ENCODE measurements around the gene PPP1R1A. TPM values are rescaled to one million over a fixed set of nuclear protein-coding genes. Genes with fewer than 3 reads are reported as not detected.
A peak's percentile ranks its signal among the peaks of the same experiment; 100 is the strongest.

Gene PPP1R1A, protein sequence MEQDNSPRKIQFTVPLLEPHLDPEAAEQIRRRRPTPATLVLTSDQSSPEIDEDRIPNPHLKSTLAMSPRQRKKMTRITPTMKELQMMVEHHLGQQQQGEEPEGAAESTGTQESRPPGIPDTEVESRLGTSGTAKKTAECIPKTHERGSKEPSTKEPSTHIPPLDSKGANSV
- not detected in 2 replicates for total RNA-seq (2014; rRNA removed)
- Bru-seq, nascent RNA, result percentile 6 among the genes with signal in this experiment
- BruChase-seq, experiment 1, labeled RNA remaining after a 6-hour chase, result not detected
- BruChase-seq, experiment 2, labeled RNA remaining after a 2-hour chase, result not detected
- long read RNA-seq, result 0 reads

DNA sequence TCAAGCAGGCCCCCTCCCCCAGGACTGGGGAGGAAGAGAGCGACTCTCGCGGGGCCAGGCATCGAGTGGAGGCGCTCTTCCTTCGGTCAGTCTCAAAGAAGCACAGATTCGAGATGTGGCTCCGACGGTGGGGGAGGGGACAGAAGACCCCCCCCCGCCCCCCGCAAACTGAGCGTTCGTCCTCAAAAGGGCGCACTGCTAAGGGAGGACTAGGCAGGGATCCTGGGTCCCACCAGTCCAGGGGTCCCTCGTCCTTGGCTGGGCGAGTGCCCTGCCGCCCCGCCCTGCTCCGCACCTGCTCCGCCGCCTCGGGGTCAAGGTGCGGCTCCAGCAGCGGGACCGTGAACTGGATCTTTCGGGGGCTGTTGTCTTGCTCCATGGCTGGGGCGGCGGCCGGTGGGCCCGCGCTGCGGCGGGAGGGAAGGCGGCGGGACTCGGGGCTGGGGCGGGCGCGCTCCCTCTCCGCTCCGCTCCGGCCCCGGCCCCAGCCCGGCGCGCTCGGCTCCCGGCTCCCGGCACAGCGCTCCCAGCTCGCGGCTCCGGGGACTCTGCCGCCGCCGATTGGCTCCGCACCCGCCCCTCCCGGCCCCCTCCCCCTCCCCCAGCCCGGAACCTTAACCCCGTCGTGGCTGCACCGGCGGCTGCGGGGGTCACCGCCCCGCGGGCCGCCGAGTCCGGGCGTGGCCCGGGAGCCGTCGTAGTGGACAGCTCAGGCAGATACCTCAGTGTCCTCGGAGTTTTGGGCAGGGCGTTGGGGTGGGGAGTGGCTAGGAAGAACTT is at the start of gene PPP1R1A:
Gene PPP1R1A, minus strand, starts transcription at position 550 of the 780 bp plus-strand sequence. Its CDS starts 171 bp downstream, at position 379.
- Histone ChIP-seq H3K79me2 (ENCODE audit: low read length) (no peaks in the 10 kb centered on the region), H3K9me2 (replicated peaks; ENCODE audit: low read length) (no peaks in the 10 kb centered on the region), H3K4me1 (ENCODE audit: insufficient read depth, low read length) (no peaks in the 10 kb centered on the region), H3K36me3 (ENCODE audit: low read depth, low read length) (no peaks in the 10 kb centered on the region), H3K27ac (ENCODE audit: low read length) (no peak within 1 kb of the TSS), H2AFZ (ENCODE audit: low read length) (no peak within 1 kb of the TSS), H3K4me2 (ENCODE audit: low read length) (no peak within 1 kb of the TSS), H3K9ac (ENCODE audit: low read length) (no peak within 1 kb of the TSS), H3F3A (ENCODE audit: low read length, unreplicated experiment) (no peaks in the 10 kb centered on the region), H3K4me3 (ENCODE audit: low read length) (no peak within 1 kb of the TSS), H4K20me1 (ENCODE audit: low read length) (no peaks in the 10 kb centered on the region), H3K9me3 (ENCODE audit: low read length) (no peaks in the 10 kb centered on the region), H3K27me3 (ENCODE audit: low read length) (peaks cover 71% of the 10 kb centered on the region)
- BruUV-seq (replicated peaks), result no TSS peak
- ATAC-seq (0 out of 2 replicates have a peak, but pooled peaks have one; percentile 18), DNase-seq (no peak)
- ChIA-PET CTCF (no interaction called here), POLR2A (ENCODE audit: unreplicated experiment) (no interaction called here)
- intact Hi-C loops (cut with micrococcal nuclease), result no loop called here
- 0 out of 2 replicates have a peak, but pooled peaks have one; percentile 16 for TF ChIP-seq EZH2phosphoT487 (IDR thresholded peaks at IDR 0.05; ENCODE audit: borderline replicate concordance, low read length)
- peak; percentile 68 for TF ChIP-seq EZH2 (IDR thresholded peaks at IDR 0.05; ENCODE audit: low read length, unreplicated experiment)
- TF ChIP-seq, protein P1, sequence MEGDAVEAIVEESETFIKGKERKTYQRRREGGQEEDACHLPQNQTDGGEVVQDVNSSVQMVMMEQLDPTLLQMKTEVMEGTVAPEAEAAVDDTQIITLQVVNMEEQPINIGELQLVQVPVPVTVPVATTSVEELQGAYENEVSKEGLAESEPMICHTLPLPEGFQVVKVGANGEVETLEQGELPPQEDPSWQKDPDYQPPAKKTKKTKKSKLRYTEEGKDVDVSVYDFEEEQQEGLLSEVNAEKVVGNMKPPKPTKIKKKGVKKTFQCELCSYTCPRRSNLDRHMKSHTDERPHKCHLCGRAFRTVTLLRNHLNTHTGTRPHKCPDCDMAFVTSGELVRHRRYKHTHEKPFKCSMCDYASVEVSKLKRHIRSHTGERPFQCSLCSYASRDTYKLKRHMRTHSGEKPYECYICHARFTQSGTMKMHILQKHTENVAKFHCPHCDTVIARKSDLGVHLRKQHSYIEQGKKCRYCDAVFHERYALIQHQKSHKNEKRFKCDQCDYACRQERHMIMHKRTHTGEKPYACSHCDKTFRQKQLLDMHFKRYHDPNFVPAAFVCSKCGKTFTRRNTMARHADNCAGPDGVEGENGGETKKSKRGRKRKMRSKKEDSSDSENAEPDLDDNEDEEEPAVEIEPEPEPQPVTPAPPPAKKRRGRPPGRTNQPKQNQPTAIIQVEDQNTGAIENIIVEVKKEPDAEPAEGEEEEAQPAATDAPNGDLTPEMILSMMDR (conservative IDR thresholded peaks at IDR 0.05; ENCODE audit: low read depth, low read length), result no peak

- no TSS peak for BruUV-seq (replicated peaks)
- Histone ChIP-seq H2AFZ (ENCODE audit: low read length) (no peak within 1 kb of the TSS), H3K9ac (ENCODE audit: low read length) (no peak within 1 kb of the TSS), H3F3A (ENCODE audit: low read length, unreplicated experiment) (no peaks in the 10 kb centered on the region), H3K4me2 (ENCODE audit: low read length) (no peak within 1 kb of the TSS), H3K9me2 (replicated peaks; ENCODE audit: low read length) (0 out of 2 replicates have a peak, but pooled peaks cover 3% of the 10 kb centered on the region), H3K27me3 (ENCODE audit: low read length) (peaks cover 41% of the 10 kb centered on the region), H3K27ac (ENCODE audit: low read length) (no peak within 1 kb of the TSS), H4K20me1 (ENCODE audit: low read length) (no peaks in the 10 kb centered on the region), H3K36me3 (ENCODE audit: low read depth, low read length) (no peaks in the 10 kb centered on the region), H3K9me3 (ENCODE audit: low read length) (no peaks in the 10 kb centered on the region), H3K4me1 (ENCODE audit: insufficient read depth, low read length) (no peaks in the 10 kb centered on the region), H3K4me3 (ENCODE audit: low read length) (no peak within 1 kb of the TSS), H3K79me2 (ENCODE audit: low read length) (no peaks in the 10 kb centered on the region)
- intact Hi-C loops (cut with micrococcal nuclease), result no loop called here
- TF ChIP-seq, protein P1 (conservative IDR thresholded peaks at IDR 0.05; ENCODE audit: low read depth, low read length), result no peak
- TF ChIP-seq EZH2phosphoT487 (IDR thresholded peaks at IDR 0.05; ENCODE audit: borderline replicate concordance, low read length) (no peak), EZH2 (IDR thresholded peaks at IDR 0.05; ENCODE audit: low read length, unreplicated experiment) (no peak)
- no peak for DNase-seq
- no peak for ATAC-seq
- ChIA-PET POLR2A (ENCODE audit: unreplicated experiment) (no interaction called here), CTCF (no interaction called here)
Observed at GRCh38 chr12:54634795-54635194, 46.3 kb upstream of the PPP1R1A start, which contains the start of gene LACRT. TSS of gene LACRT (minus strand) at chr12:54634895. CDS start at chr12:54634841, 54 bp downstream.
